ENCODE data around the gene MVD. TPM values are rescaled to one million over a fixed set of nuclear protein-coding genes. Genes with fewer than 3 reads are reported as not detected.

MVD gene
- total RNA-seq, 4 donors from 2014 or later = 2.4 to 22.1 (median 15.0) TPM

GRCh38 chr16:88638323-88639230, 24.3 kb downstream of the MVD start, which contains the start of gene IL17C:
Gene IL17C (plus strand): TSS chr16:88638572. CDS start chr16:88638642, 70 bp downstream.
- no peak within 1 kb of the TSS for H3K27ac ChIP-seq
- H3K4me1 ChIP-seq = peaks cover 0 to 3% of the 10 kb centered on the region in 2 donors
- H3K9me3 ChIP-seq = no peaks in the 10 kb centered on the region
- H3K27me3 ChIP-seq = peaks cover 0 to 9% of the 10 kb centered on the region in 2 donors
- DNase-seq = no peak
- no peak for TF ChIP-seq POLR2A (IDR thresholded peaks at IDR 0.05)
- no peak for TF ChIP-seq CTCF (IDR thresholded peaks at IDR 0.05)
- intact Hi-C loops (cut with DNase I; ENCODE audit: low total_unique reads) = no loop called here
- no peaks in the 10 kb centered on the region for H3K36me3 ChIP-seq
- no peak within 1 kb of the TSS for H3K4me3 ChIP-seq

- no peak for DNase-seq
- H3K27me3 ChIP-seq = peaks cover 0 to 9% of the 10 kb centered on the region in 2 donors
- no peak overlapping the region for H3K27ac ChIP-seq
- H3K9me3 ChIP-seq = no peaks in the 10 kb centered on the region
- no peaks in the 10 kb centered on the region for H3K36me3 ChIP-seq
- peaks cover 0 to 3% of the 10 kb centered on the region in 2 donors for H3K4me1 ChIP-seq
- intact Hi-C loops (cut with DNase I; ENCODE audit: low total_unique reads) = no loop called here
- TF ChIP-seq CTCF (IDR thresholded peaks at IDR 0.05) (no peak), POLR2A (IDR thresholded peaks at IDR 0.05) (no peak)
- no peak overlapping the region for H3K4me3 ChIP-seq
Observed at GRCh38 chr16:88636488-88637265, 26.2 kb downstream of the MVD start.

GRCh38 chr16:88635671-88636319, 27.1 kb downstream of the MVD start:
- H3K4me3 ChIP-seq = no peak overlapping the region
- H3K27ac ChIP-seq = no peak overlapping the region
- no peaks in the 10 kb centered on the region for H3K9me3 ChIP-seq
- TF ChIP-seq CTCF (IDR thresholded peaks at IDR 0.05) = no peak
- TF ChIP-seq POLR2A (IDR thresholded peaks at IDR 0.05) = no peak
- H3K27me3 ChIP-seq = peaks cover 0 to 9% of the 10 kb centered on the region in 2 donors
- intact Hi-C loops (cut with DNase I; ENCODE audit: low total_unique reads) = no loop called here
- H3K4me1 ChIP-seq = peaks cover 0 to 3% of the 10 kb centered on the region in 2 donors
- no peaks in the 10 kb centered on the region for H3K36me3 ChIP-seq
- DNase-seq = no peak

- DNase-seq = no peak
- Histone ChIP-seq H3K27me3 (peaks cover 0 to 9% of the 10 kb centered on the region in 2 donors), H3K36me3 (no peaks in the 10 kb centered on the region), H3K9me3 (no peaks in the 10 kb centered on the region), H3K4me1 (peaks cover 0 to 3% of the 10 kb centered on the region in 2 donors), H3K4me3 (peak overlapping the region in 1 of 2 donors; percentile 13), H3K27ac (no peak overlapping the region)
- TF ChIP-seq CTCF (IDR thresholded peaks at IDR 0.05) (no peak), POLR2A (IDR thresholded peaks at IDR 0.05) (no peak)
- intact Hi-C loops (cut with DNase I; ENCODE audit: low total_unique reads) = no loop called here
Observed at GRCh38 chr16:88634994-88635670, 27.8 kb downstream of the MVD start.
